Measurements from ENCODE around the gene COL28A1.

COL28A1 gene

GRCh38 chr7:7452119-7452518, 83.6 kb downstream of the COL28A1 start:
- DNase-seq: no peak

- DNase-seq: no peak
These were observed 86.6 kb downstream of the COL28A1 start for GRCh38 chr7:7449055-7449454.

- no peak for DNase-seq
These were observed 89.1 kb downstream of the COL28A1 start for GRCh38 chr7:7446616-7447015.

GRCh38 chr7:7443806-7444350, 91.8 kb downstream of the COL28A1 start:
- DNase-seq: no peak

- DNase-seq: peak; percentile 16
These were observed 96.1 kb downstream of the COL28A1 start for GRCh38 chr7:7439564-7439963.

- peak; percentile 99 for DNase-seq
These were observed 96.8 kb downstream of the COL28A1 start for GRCh38 chr7:7438851-7439250.

GRCh38 chr7:7435978-7436377, 99.7 kb downstream of the COL28A1 start:
- no peak for DNase-seq

- no peak for DNase-seq
These were observed 101.3 kb downstream of the COL28A1 start for GRCh38 chr7:7434329-7434728.

- no peak for DNase-seq
These were observed 101.9 kb downstream of the COL28A1 start for GRCh38 chr7:7433811-7434210.

GRCh38 chr7:7432979-7433378, 102.7 kb downstream of the COL28A1 start:
- DNase-seq: no peak

- peak; percentile 81 for DNase-seq
These were observed 106.9 kb downstream of the COL28A1 start for GRCh38 chr7:7428806-7429205.

GRCh38 chr7:7427363-7427762, 108.3 kb downstream of the COL28A1 start:
- DNase-seq: no peak

- no peak for DNase-seq
These were observed 109.0 kb downstream of the COL28A1 start for GRCh38 chr7:7426676-7427075.

GRCh38 chr7:7425321-7425720, 110.4 kb downstream of the COL28A1 start:
- no peak for DNase-seq

- DNase-seq: peak; percentile 84
These were observed 111.4 kb downstream of the COL28A1 start for GRCh38 chr7:7424151-7424873.

- DNase-seq: no peak
These were observed 113.0 kb downstream of the COL28A1 start for GRCh38 chr7:7422641-7423040.

GRCh38 chr7:7421826-7422225, 113.8 kb downstream of the COL28A1 start:
- no peak for DNase-seq

- no peak for DNase-seq
These were observed 116.7 kb downstream of the COL28A1 start for GRCh38 chr7:7418997-7419396.

GRCh38 chr7:7417851-7418250, 117.8 kb downstream of the COL28A1 start:
- no peak for DNase-seq

GRCh38 chr7:7417414-7417813, 118.3 kb downstream of the COL28A1 start:
- no peak for DNase-seq

GRCh38 chr7:7416031-7416858, 119.4 kb downstream of the COL28A1 start:
- no peak for DNase-seq

GRCh38 chr7:7414791-7415603, 120.7 kb downstream of the COL28A1 start:
- no peak for DNase-seq

Data from EL (cell line).